ENCODE measurements around the gene WDR27.
A peak's percentile ranks its signal among the peaks of the same experiment; 100 is the strongest.

The WDR27 gene

DNA sequence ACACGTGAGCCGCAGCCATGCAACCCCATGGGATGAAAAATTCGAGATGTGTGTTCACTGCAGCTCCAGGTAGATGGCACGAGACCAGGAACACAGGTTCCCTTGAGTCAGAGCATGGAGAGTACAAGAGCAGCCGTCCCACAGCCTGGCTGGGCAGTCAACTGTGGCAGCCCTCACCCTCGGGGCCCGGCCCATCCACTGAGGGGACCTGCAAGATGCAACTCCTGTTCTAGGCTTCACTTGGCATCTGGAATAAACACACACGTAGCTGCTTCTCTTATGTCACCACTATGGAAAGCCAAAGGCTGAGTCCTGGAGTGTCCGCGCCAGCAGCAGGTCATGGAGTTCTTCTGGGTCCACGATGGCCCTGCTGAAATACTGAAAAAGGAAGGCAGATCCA lies 77.0 kb downstream of the WDR27 start:
- TF ChIP-seq, protein P1, sequence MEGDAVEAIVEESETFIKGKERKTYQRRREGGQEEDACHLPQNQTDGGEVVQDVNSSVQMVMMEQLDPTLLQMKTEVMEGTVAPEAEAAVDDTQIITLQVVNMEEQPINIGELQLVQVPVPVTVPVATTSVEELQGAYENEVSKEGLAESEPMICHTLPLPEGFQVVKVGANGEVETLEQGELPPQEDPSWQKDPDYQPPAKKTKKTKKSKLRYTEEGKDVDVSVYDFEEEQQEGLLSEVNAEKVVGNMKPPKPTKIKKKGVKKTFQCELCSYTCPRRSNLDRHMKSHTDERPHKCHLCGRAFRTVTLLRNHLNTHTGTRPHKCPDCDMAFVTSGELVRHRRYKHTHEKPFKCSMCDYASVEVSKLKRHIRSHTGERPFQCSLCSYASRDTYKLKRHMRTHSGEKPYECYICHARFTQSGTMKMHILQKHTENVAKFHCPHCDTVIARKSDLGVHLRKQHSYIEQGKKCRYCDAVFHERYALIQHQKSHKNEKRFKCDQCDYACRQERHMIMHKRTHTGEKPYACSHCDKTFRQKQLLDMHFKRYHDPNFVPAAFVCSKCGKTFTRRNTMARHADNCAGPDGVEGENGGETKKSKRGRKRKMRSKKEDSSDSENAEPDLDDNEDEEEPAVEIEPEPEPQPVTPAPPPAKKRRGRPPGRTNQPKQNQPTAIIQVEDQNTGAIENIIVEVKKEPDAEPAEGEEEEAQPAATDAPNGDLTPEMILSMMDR (IDR thresholded peaks at IDR 0.05; ENCODE audit: low read depth, low read length, missing control alignments): no peak
- no peak overlapping the region for H3K4me3 ChIP-seq (ENCODE audit: low read depth, low read length)
- DNase-seq (ENCODE audit: low read depth): no peak
- in situ Hi-C loops (cut with HindIII; ENCODE audit: low sequenced_read_pairs): no loop called here

DNA sequence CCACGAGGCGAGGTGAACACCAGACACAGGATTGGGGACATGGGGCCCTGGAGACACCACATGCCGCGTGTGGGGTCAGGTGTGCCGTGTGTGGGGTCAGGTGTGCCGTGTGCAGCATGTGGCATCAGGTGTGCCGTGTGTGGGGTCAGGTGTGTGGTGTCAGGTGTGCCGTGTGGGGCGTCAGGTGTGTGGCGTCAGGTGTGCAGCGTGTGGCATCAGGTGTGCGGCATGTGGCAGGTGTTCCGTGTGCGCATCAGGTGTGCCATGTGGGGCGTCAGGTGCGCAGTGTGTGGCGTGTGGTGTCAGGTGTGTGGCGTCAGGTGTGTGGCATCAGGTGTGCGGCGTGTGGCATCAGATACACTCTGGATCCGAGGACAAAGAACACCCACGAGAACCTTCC lies 77.9 kb downstream of the WDR27 start:
- no peak overlapping the region for H3K4me3 ChIP-seq (ENCODE audit: low read depth, low read length)
- TF ChIP-seq, protein P1 (IDR thresholded peaks at IDR 0.05; ENCODE audit: low read depth, low read length, missing control alignments): no peak
- no peak for DNase-seq (ENCODE audit: low read depth)
- in situ Hi-C loops (cut with HindIII; ENCODE audit: low sequenced_read_pairs): no loop called here

DNA sequence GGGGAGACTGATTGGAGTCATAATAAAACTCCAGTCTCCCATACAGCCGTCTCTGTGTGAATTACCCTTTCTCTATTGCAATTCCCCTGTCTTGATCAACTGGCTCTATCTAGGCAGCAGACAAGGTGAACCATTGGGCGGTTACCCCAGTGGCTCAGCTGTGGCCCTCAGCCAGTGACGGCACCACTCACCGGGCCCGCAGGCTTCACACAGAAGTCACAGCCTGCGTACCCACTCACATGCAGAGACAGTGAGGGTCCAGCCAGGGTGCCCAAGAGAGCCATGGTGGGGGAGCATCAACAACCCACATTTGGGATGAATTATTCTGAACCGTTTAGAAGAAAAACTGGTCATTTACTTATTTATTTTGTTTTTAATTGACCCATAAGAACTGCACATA lies 78.5 kb downstream of the WDR27 start:
- H3K4me3 ChIP-seq (ENCODE audit: low read depth, low read length): no peak overlapping the region
- TF ChIP-seq, protein P1 (IDR thresholded peaks at IDR 0.05; ENCODE audit: low read depth, low read length, missing control alignments): no peak
- DNase-seq (ENCODE audit: low read depth): no peak
- in situ Hi-C loops (cut with HindIII; ENCODE audit: low sequenced_read_pairs): no loop called here

DNA sequence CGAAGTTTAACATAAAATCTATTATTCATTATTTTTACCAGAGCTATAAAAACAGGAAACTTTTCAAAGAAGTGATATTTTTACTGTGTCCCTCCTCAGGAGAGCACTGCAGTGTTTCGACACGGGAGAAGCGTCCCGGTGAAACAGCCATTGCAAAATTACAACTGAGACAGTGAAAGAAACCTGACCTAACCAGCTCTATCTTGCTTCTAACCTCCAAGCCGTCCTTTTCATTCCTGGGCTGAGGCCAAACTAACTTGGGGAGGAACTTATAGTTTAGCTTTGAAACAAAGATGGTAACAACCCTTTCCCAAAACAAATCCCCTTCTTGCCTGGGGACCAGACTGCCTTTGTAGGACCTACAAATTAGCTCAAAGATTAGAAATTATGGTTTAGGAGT lies 79.2 kb downstream of the WDR27 start:
- in situ Hi-C loops (cut with HindIII; ENCODE audit: low sequenced_read_pairs): no loop called here
- TF ChIP-seq, protein P1 (IDR thresholded peaks at IDR 0.05; ENCODE audit: low read depth, low read length, missing control alignments): no peak
- no peak overlapping the region for H3K4me3 ChIP-seq (ENCODE audit: low read depth, low read length)
- no peak for DNase-seq (ENCODE audit: low read depth)

DNA sequence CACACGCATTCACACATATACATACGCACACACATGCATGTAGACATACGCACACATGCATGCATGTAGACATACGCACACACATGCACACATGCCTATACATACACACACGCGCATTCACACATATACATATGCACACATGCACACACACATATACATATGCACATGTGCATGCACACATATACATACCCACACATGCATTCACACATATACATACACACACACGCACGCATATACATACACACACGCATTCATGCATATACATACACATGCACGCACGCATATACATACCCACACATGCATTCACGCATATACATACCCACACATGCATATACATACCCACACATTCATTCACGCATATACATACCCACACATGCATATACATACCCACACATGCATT lies 80.5 kb downstream of the WDR27 start:
- DNase-seq (ENCODE audit: low read depth): no peak
- in situ Hi-C loops (cut with HindIII; ENCODE audit: low sequenced_read_pairs): no loop called here
- TF ChIP-seq, protein P1 (IDR thresholded peaks at IDR 0.05; ENCODE audit: low read depth, low read length, missing control alignments): no peak
- H3K4me3 ChIP-seq (ENCODE audit: low read depth, low read length): no peak overlapping the region

DNA sequence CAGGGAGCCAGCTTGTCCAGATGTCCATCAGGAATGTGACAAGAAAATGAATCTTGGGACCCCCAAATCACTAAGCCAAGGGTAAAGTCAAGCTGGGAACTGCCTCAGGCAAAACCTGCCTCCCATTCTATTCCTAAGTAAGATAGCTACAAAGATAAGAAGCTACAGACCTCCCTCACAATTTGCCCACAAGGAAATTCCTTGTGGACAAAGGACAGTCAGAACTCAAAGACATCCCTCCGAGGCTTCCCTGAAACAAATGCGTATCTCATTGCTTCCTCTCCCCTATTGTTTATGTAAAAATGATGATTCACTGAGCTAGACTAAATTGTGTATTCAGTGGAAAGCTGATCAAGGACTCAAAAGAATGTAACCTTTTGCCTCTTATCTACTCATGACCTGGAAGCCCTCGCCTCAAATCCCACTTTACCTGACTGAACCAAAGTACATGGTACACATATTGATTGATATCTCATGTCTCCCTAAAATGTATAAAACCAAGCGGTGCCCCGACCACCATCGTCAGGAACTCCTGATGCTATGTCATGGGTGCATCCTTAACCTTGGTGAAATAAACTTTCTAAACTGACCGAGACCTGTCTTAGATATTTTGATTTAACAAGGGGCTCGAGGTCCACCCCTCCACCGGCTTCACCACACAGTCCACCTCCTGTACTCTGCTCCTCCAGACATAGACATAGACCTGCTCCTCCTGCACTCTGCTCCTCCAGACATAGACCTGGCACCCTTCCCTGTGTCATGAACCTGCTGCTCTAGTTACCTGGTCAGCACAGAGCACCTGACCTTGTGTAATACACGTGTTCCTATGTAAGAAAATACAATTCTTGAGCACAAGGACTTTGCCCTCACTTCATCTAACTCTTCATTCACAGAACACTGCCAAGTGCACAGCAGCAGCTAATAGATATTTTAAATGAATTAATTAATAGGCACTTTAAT lies 81.4 kb downstream of the WDR27 start:
- TF ChIP-seq, protein P1 (IDR thresholded peaks at IDR 0.05; ENCODE audit: low read depth, low read length, missing control alignments): no peak
- H3K4me3 ChIP-seq (ENCODE audit: low read depth, low read length): no peak overlapping the region
- peak; percentile 15 for DNase-seq (ENCODE audit: low read depth)
- in situ Hi-C loops (cut with HindIII; ENCODE audit: low sequenced_read_pairs): no loop called here
